ENCODE data around the gene TTC12.
A peak's percentile ranks its signal among the peaks of the same experiment; 100 is the strongest.

The TTC12 gene

DNA sequence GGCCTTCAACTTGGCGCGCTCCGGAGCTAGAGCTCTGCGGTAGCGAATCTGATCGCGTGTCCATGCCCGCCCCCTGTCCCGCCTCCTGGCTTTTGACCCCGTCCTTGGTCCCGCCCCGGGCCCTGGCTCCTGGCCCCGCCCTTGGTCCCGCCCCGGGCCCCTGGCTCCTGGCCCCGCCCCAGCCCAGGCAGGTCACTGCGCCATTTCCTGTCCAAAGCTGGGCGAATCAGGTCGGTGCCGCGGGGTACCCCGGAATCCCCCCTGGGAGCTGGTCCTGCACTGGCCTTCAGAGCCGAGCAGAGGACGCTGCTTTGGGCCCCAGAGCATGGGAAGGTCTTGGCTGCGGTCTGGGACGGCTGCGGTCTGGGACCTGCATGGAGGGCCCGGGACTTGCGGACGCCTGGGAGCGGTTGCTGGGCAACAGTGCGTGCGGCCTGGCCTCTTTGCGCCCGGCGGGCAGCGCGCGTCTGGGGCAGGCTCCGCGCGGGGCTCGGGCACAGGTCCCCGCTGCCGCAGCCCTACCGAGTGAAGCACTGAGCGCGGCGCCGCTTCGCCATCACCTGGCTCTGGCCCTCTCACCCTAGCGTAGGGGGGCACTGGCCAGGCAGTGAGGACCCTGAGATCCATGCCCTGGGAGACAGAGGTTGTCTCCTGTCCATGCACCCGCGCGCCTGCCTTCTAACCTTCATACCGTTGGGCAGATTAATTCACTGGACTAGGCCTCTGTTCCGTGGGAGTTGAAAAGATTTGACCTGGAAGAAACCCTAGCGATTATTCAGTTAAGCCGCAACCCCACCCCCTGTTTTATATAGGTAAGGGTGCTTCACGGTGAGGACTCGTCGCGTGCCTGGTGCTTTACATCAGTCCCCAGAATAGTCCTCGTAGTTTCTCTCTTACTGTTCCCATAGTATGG lies at the start of gene TTC12:
TTC12 (plus strand) TSS at position 195 of the 913 bp plus-strand sequence. CDS start 1,675 bp downstream, outside the sequence.
- peak within 1 kb of the TSS; percentile 76 for H3K4me3 ChIP-seq (ENCODE audit: low read depth, low read length)
- TF ChIP-seq, protein P1, sequence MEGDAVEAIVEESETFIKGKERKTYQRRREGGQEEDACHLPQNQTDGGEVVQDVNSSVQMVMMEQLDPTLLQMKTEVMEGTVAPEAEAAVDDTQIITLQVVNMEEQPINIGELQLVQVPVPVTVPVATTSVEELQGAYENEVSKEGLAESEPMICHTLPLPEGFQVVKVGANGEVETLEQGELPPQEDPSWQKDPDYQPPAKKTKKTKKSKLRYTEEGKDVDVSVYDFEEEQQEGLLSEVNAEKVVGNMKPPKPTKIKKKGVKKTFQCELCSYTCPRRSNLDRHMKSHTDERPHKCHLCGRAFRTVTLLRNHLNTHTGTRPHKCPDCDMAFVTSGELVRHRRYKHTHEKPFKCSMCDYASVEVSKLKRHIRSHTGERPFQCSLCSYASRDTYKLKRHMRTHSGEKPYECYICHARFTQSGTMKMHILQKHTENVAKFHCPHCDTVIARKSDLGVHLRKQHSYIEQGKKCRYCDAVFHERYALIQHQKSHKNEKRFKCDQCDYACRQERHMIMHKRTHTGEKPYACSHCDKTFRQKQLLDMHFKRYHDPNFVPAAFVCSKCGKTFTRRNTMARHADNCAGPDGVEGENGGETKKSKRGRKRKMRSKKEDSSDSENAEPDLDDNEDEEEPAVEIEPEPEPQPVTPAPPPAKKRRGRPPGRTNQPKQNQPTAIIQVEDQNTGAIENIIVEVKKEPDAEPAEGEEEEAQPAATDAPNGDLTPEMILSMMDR (IDR thresholded peaks at IDR 0.05; ENCODE audit: low read depth, low read length), result no peak

DNA sequence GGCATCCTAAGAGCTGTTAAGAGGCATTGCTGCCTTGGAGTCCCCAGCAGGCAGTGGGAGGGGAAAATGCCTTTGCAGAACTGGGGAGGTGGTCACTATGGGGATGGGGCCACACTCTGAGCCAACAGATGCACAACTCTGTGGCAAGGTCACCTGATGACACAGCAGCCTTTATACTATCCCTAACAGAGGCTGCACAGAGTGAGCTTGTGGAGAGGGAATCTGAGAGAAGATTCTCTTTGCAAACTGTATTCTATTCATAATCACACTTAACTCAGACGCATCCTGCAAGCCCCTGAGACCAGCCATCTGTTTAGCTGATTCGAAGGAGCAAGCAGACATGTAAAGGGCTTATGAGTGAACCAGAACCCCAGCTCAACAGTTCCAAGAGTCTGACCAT lies 49.0 kb upstream of the TTC12 start:
- TF ChIP-seq, protein P1 (IDR thresholded peaks at IDR 0.05; ENCODE audit: low read depth, low read length), result no peak
- no peak overlapping the region for H3K4me3 ChIP-seq (ENCODE audit: low read depth, low read length)

DNA sequence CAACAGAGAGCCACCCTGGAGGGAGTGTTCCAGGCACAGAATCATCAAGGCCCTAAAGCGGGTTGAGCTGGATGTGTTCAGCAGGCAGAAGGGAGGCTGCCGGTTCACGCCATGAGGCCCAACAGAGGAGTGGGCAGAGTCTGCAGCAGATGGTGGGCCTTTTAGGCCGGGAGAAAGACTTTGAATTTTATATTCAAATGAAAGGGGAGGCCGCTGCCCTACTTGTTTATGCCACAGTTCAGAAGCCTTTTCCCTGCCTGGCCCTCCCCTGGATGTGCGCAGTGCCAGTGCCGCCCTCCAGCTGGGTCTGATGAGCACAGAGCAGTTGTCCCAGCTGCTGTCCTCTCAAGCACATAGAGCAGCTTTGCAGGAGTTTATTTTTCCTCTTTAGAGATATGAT lies 46.9 kb upstream of the TTC12 start:
- no peak overlapping the region for H3K4me3 ChIP-seq (ENCODE audit: low read depth, low read length)
- TF ChIP-seq, protein P1 (IDR thresholded peaks at IDR 0.05; ENCODE audit: low read depth, low read length), result no peak

DNA sequence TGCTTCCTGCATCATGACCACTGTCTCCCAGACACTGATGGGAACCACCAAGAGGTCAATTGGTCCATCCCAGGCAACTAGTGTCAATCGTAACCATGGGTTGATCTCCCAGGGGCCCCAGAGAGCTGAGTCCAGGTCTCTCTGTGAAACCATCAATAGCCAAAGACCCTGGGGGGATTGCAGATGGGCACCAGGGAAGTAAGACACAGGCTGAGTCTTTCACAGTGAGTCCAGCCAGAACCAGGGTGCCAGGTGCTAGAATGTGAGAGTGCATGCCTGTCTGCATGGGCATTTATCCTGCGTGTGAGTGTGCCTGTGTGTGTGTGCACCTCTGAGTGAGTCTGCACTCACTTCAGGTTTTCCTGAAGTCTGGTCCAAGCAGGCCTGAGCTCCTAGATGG lies 45.3 kb upstream of the TTC12 start:
- TF ChIP-seq, protein P1 (IDR thresholded peaks at IDR 0.05; ENCODE audit: low read depth, low read length), result no peak
- no peak overlapping the region for H3K4me3 ChIP-seq (ENCODE audit: low read depth, low read length)

GRCh38 chr11:113269636-113270035 lies 44.7 kb upstream of the TTC12 start:
- TF ChIP-seq, protein P1 (IDR thresholded peaks at IDR 0.05; ENCODE audit: low read depth, low read length), result no peak
- H3K4me3 ChIP-seq (ENCODE audit: low read depth, low read length), result no peak overlapping the region

GRCh38 chr11:113270080-113270479 lies 44.3 kb upstream of the TTC12 start:
- TF ChIP-seq, protein P1 (IDR thresholded peaks at IDR 0.05; ENCODE audit: low read depth, low read length), result no peak
- H3K4me3 ChIP-seq (ENCODE audit: low read depth, low read length), result no peak overlapping the region

GRCh38 chr11:113271551-113272245 lies 42.7 kb upstream of the TTC12 start:
- TF ChIP-seq, protein P1 (IDR thresholded peaks at IDR 0.05; ENCODE audit: low read depth, low read length), result no peak
- no peak overlapping the region for H3K4me3 ChIP-seq (ENCODE audit: low read depth, low read length)
